Mucosa of stomach (tissue), 1 donor: ENCODE data around the gene SMAD6.

Experiments used
- H3K27me3 ChIP-seq: one replicate; pipeline ENCODE4 v1.7.0; 2013; ENCODE audit warnings: mild to moderate bottlenecking, low read length; ENCODE audit not compliant: control insufficient read depth, insufficient read depth
- H3K36me3 ChIP-seq: one replicate; pipeline ENCODE4 v1.7.0; 2013; ENCODE audit warnings: low read length; ENCODE audit not compliant: control insufficient read depth, insufficient read depth
- H3K4me1 ChIP-seq: one replicate; pipeline ENCODE4 v1.7.0; 2013; ENCODE audit warnings: mild to moderate bottlenecking, low read length; ENCODE audit not compliant: control insufficient read depth, insufficient read depth
- H3K4me3 ChIP-seq: one replicate; pipeline ENCODE4 v1.7.0; 2013; ENCODE audit warnings: low read length
- H3K9ac ChIP-seq: one replicate; pipeline ENCODE4 v1.7.0; 2013; ENCODE audit warnings: mild to moderate bottlenecking, low read length, moderate library complexity
- H3K9me3 ChIP-seq: one replicate; pipeline ENCODE4 v1.7.0; 2013; ENCODE audit warnings: mild to moderate bottlenecking, low read length, moderate library complexity; ENCODE audit not compliant: control insufficient read depth
- donor health status: Pancreatic carcinoma.

Gene SMAD6

DNA sequence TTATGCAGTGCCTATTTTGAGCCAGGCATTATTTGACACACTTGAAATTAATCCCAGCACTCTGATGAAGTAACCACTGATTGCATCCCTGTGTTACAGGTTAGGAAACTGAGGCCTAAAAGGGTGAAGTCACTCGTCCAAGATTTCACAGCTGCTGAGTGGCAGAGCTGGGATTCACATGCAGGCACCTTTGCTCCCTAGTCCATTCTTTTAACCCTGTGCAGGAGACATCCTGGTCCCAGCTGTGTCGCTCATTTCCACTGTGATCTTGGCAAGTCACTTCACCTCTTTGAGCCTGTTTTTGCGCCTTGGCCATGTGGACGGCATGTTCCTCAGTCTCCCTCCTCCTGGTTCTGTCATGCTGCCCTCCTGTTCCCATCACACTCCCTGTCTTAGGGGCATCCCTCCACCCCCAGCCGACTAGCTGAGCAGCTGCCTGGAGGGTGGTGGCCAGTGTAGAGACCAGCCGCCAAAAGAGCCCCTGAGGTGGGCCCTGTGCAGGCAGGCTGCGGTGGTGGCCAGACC, 70.6 kb downstream of the SMAD6 start:
- Histone ChIP-seq H3K9ac (no peak overlapping the region), H3K27me3 (no peaks in the 10 kb centered on the region), H3K36me3 (no peaks in the 10 kb centered on the region), H3K4me1 (peaks cover 74% of the 10 kb centered on the region), H3K4me3 (no peak overlapping the region), H3K9me3 (no peaks in the 10 kb centered on the region)

DNA sequence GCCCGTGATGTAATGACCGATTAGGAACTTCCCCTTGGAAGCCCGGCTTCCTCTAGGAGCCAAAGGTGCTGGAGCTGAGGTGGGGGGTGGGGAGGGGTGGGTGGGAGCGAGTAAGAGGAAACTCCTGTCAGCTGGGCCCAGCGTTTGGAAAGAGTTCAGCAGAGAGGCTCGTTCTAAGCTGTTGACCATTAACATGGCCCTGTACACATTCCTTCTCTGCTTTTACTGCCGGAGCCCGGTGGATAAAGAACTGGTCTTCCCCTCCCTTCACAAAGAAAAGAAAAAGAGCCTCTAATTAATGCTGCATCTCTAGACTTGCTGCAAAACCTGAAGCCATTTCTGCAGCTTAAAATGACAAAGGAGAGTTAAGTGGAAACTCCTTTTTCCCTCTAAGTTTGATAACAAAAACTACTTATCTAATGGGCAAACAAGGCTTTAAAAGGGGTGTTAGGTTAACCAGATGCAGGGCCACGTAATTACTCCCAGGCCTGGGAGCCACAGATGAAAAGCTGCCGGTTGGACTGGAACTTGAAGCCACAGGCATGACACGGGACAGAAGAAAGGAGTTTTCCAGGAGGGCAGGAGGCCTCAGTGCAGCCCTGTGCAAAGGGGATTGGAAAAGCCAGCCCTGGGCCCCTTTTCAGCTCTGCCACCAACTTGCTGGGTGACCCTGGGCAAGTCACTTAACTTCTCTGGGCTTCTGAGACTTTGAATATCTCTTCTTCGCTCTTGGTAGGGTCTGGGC, 71.3 kb downstream of the SMAD6 start:
- Histone ChIP-seq H3K36me3 (no peaks in the 10 kb centered on the region), H3K27me3 (no peaks in the 10 kb centered on the region), H3K4me3 (no peak overlapping the region), H3K9me3 (no peaks in the 10 kb centered on the region), H3K4me1 (peaks cover 69% of the 10 kb centered on the region), H3K9ac (peak overlapping the region; percentile 56)

DNA sequence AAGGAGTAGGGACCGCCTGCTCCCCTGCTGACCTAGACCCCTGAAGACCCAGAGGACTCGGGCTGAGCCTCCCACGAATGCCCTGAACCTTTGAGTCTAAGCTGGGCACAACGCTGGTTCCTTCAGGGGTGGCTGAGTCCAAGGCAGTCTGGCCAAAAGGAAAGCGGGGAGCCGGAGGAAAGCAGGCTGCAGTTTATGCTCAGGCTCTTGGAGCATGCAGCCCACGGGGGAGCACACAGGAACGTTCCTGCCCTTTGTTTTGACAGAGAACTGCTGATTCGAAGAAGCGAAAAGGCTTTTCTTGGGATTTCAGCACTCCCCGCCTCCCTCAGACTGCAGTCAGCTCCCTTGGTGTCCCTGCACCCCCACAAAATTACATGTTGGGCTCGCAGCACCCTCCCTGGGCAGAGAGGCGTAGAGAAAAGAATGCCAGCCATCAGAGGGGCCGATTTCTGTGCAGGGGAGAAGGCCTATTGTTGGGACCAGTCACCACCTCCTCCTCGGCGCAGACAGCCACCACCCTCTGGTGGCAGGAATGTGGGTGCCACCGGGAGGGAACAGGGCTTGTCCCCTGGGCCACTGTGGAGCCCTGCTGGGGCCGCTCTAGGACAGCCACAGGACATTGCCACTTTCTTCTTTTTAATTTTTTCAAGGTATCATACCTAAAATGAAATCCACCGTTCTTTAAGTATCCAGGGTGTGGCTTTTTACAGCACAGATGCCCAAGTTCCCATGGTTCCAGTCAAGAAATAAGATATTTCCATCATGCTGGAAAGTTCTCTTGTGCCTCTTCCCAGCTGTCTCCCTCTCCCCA, 72.2 kb downstream of the SMAD6 start:
- no peak overlapping the region for H3K4me3 ChIP-seq
- peak overlapping the region; percentile 56 for H3K9ac ChIP-seq
- peaks cover 65% of the 10 kb centered on the region for H3K4me1 ChIP-seq
- H3K27me3 ChIP-seq = no peaks in the 10 kb centered on the region
- H3K36me3 ChIP-seq = no peaks in the 10 kb centered on the region
- no peaks in the 10 kb centered on the region for H3K9me3 ChIP-seq

DNA sequence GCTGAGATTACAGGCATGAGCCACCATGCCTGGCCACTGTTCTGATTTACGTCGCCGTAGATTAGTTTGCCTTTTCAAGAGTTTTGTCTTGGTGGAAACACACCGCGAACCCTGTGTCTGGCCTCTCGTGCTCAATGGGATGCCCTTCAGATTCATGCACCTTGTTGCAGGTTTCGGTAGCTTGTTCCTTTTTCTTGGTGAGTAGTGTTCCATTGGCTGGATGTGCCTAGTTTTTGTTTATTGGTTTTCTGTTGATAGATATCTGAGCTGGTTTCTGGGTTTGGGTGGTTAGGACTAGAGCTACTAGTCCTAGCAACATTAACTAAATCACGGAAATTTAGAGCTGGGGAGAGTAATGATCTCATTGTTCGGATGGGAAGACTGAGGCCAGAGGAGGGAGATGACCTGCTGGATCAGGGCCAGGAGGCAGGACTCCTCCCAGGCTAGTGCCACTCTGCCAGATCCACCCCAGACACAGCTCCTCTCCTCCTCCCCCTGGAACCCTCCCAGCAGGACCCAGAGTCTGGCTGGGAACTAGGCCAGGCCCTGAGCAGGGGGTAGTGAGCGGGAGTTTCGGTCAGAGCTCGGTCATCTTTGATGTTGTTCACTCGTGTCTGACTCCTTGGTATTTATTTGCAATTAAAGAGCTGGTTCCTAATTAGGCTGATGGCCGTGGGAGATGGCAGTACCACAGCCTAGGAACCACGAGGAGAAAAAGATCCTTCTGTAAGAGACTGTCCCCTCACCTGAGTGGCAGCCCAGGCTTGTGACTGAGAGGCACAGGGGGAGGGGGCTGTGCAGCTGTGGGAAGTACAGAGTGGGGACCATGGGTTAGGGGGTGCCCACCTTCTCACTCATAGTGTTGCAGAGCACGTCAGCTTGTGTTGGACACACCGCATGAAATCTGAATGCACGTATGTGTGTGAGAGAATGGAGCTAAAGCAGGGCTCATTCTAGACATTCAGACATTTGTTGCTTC, 73.4 kb downstream of the SMAD6 start:
- Histone ChIP-seq H3K36me3 (no peaks in the 10 kb centered on the region), H3K9ac (no peak overlapping the region), H3K4me1 (peaks cover 65% of the 10 kb centered on the region), H3K27me3 (no peaks in the 10 kb centered on the region), H3K4me3 (no peak overlapping the region), H3K9me3 (no peaks in the 10 kb centered on the region)

DNA sequence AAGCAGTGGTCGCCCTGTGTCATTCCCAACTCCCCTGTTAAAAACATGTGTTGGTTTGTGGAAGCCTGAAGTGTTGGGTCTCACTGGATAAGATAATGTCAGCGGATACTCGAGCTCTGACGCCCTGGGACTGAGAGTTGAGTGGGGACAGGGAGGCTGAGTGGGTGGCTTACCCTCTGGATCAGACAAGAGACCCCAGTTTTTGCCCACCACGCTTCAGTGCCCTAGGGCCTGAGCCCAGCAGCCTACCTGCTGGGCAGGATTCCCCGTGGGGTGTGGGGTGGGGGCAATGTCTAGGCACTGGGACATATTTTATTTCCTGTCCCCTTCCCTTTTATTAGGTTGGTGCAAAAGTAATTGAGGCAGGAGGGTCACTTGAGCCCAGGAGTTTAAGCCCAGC, 75.0 kb downstream of the SMAD6 start:
- Histone ChIP-seq H3K27me3 (no peaks in the 10 kb centered on the region), H3K9ac (no peak overlapping the region), H3K4me1 (peaks cover 51% of the 10 kb centered on the region), H3K4me3 (no peak overlapping the region), H3K9me3 (no peaks in the 10 kb centered on the region), H3K36me3 (no peaks in the 10 kb centered on the region)

DNA sequence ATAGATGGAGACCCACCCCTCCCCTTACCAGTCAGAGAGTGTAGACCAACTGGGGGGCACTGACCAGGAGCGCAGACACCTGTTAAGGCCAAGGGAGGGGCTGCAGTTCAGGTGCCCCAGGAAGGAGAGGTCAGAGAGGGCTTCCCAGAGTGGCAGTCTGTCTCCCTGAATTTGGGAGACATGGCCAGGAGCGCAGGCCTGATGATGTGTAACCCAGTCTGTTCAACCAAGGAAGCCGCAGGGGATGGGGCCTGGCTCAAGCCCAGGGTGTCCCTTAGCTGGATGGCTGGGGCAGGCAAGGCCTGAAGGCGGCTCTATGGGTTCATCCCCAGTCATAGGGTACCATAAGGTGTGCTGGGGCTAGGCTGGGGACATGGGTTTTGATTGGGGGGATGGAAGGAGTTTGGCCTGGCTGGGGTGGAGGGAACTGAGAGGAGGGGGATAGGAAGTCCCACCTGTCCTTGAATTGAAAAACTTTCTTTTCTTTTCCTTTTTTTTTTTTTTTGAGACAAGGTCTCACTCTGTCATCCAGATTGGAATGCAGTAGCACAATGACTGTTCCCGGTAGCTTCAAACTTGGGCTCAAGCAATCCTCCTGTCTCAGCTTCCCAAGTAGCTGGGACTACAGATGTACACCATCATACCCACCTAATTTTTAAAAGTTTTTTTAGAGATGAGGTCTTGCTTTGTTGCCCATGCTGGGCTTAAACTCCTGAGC, 75.7 kb downstream of the SMAD6 start:
- Histone ChIP-seq H3K4me3 (no peak overlapping the region), H3K9ac (no peak overlapping the region)

DNA sequence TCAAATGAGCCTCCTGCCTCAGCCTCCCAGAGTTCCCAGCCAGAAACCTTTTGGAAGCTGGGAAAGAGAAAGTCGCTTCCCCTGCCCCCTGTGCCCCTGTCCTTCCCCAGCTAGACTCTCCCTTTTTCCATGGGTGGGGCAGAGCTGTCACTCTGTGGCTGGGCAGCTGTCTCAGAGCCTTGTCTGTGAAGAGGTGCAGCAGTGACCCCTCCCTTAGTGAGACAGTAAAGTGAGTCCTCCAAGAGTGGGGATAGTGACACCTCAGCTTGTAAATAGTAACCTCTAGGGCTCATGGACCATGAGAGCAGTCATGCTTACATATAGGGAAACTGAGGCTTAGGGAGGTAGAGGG, 76.3 kb downstream of the SMAD6 start:
- H3K36me3 ChIP-seq = no peaks in the 10 kb centered on the region
- no peaks in the 10 kb centered on the region for H3K9me3 ChIP-seq
- H3K4me1 ChIP-seq = peaks cover 42% of the 10 kb centered on the region
- no peak overlapping the region for H3K9ac ChIP-seq
- no peaks in the 10 kb centered on the region for H3K27me3 ChIP-seq
- no peak overlapping the region for H3K4me3 ChIP-seq

More for the DNA sequence above, 75.7 kb downstream of the SMAD6 start:
- no peaks in the 10 kb centered on the region for H3K27me3 ChIP-seq
- no peaks in the 10 kb centered on the region for H3K9me3 ChIP-seq
- H3K36me3 ChIP-seq = no peaks in the 10 kb centered on the region
- peaks cover 46% of the 10 kb centered on the region for H3K4me1 ChIP-seq

DNA sequence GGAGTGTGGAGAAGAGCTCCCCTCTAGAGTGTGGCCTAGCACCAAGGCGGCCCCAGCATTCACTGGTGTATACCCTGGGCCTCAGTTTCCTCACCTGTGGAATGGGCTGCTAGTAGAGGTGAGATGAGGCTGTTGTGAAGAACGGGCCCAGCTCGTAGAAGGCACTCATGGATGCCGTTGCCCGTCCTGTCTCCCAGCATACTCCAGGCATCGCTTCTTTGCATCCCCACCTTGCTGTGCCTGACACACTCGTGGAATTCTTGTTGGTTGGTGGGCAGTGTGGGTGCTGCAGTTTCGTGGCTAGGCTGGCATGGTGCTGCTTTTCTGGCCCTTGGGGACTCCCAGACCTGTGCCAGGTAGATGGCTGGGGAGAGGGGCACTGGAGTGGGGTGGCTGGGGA, 76.7 kb downstream of the SMAD6 start:
- H3K9me3 ChIP-seq = no peaks in the 10 kb centered on the region
- no peak overlapping the region for H3K4me3 ChIP-seq
- H3K27me3 ChIP-seq = no peaks in the 10 kb centered on the region
- no peaks in the 10 kb centered on the region for H3K36me3 ChIP-seq
- H3K4me1 ChIP-seq = peaks cover 38% of the 10 kb centered on the region
- H3K9ac ChIP-seq = no peak overlapping the region

DNA sequence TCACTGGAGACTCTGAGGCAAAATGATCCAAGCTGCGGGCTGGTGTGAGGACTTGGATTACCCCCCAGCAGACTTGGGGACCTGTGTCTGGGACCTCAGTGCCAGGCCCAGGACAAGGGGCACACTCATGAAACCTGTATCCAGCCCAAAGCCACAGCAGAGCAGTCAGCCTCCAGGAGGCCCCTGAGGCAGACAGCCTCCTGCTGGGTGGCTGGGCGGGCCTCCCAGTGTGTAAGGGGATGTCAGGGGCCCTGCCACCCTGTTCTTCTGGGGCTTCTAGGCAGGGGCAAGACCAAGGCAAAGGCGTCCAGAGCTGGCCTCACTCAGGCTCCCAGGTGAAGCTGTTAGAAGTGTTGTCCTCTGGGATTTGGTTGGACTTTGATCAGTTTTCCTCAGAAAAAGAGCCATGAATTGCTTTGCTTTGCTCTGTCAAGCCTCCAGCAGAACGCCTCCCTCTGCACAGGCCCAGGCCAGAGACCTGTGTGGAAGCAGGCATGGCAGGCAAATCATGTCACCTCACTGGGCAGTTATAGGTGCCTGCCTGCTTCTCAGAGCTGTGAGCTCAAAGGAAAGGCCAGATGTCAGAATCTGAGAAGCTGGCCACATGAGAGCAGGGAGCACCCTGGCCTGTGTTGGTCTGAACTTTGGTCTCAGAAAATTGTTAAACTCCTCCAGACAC, 77.4 kb downstream of the SMAD6 start:
- Histone ChIP-seq H3K36me3 (no peaks in the 10 kb centered on the region), H3K9me3 (no peaks in the 10 kb centered on the region), H3K9ac (no peak overlapping the region), H3K4me1 (peaks cover 30% of the 10 kb centered on the region), H3K27me3 (no peaks in the 10 kb centered on the region), H3K4me3 (no peak overlapping the region)

DNA sequence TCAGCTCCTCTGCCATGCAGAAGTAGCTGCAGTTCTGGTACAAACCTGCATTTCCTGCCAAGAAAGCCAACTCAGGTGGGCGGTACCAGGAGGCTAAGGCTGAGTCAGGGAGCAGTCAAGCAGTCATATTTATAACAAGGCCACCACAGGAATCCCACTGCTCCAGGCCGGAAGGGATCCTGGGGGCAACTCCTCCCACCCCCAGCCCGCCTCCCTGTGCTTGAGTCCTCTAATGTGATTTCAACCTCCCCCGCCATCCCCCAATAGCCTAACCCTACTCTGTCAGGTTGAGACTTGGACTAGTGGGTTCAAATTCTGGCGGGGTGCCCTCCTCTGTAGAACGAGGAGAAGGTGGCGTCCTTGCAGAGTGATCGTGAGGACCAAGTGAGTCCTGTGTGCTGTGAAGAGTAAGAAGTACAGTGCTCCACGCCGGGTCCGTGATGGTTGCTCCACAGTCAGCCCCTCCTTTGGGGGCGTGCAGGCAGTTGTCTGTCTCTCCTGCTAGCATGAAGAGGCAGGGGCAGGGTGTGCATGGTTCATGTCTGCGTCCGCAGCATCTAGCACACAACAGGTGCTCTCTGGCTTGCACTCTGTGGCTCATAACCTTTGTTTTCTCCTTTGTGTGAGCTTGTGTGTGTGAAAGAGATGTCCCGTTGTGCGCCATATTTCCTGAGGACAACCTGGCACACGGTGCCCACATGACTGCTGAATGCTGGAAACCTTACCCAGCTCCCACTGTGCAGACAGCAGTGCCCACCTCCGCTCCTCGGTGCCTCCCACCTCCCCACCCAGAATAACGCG, 78.3 kb downstream of the SMAD6 start:
- H3K4me1 ChIP-seq = peaks cover 24% of the 10 kb centered on the region
- no peaks in the 10 kb centered on the region for H3K9me3 ChIP-seq
- no peak overlapping the region for H3K9ac ChIP-seq
- H3K36me3 ChIP-seq = no peaks in the 10 kb centered on the region
- no peak overlapping the region for H3K4me3 ChIP-seq
- H3K27me3 ChIP-seq = no peaks in the 10 kb centered on the region
